ENCODE measurements around the gene ACY1. TPM values are rescaled to one million over a fixed set of nuclear protein-coding genes. Genes with fewer than 3 reads are reported as not detected.

Gene ACY1
- polyA plus RNA-seq, 12 donors: 7.7 to 44.6 (median 13.0) TPM; not detected in 1

Other genes starting within 250 kb of the ACY1 start
- gene IQCF6, start 204.3 kb upstream of the ACY1 start, polyA plus RNA-seq (ENCODE audit: insufficient read length in 12 of 12): not detected
- not detected for gene IQCF2, start 121.9 kb upstream of the ACY1 start, polyA plus RNA-seq (ENCODE audit: insufficient read length in 12 of 12)
- not detected for gene IQCF5, start 107.9 kb upstream of the ACY1 start, polyA plus RNA-seq (ENCODE audit: insufficient read length in 12 of 12)
- under 1 TPM in 1 of 12 donors, not detected in 11; 0.25 TPM for gene IQCF1, start 80.2 kb upstream of the ACY1 start, polyA plus RNA-seq (ENCODE audit: insufficient read length in 12 of 12)
- gene RRP9, start 41.6 kb upstream of the ACY1 start, polyA plus RNA-seq (ENCODE audit: insufficient read length in 12 of 12): 10 to 100 TPM in 11 of 12 donors, not detected in 1; 11.2 to 15.6 (median 13.9) TPM
- gene PARP3, start 41.2 kb upstream of the ACY1 start, polyA plus RNA-seq (ENCODE audit: insufficient read length in 12 of 12): 10 to 100 TPM in 1 of 12 donors, 1 to 10 TPM in 10, not detected in 1; 3.2 to 10.7 (median 5.4) TPM
- 1 to 10 TPM in 1 of 12 donors, under 1 TPM in 9, not detected in 2; 0.22 to 1.0 (median 0.36) TPM for gene GPR62, start 28.2 kb upstream of the ACY1 start, polyA plus RNA-seq (ENCODE audit: insufficient read length in 12 of 12)
- gene PCBP4, start 16.1 kb upstream of the ACY1 start, polyA plus RNA-seq (ENCODE audit: insufficient read length in 12 of 12): 10 to 100 TPM in 11 of 12 donors, not detected in 1; 45.3 to 71.8 (median 56.8) TPM
- 10 to 100 TPM in 11 of 12 donors, not detected in 1; 14.3 to 56.0 (median 21.1) TPM for gene ABHD14B, start 9.5 kb upstream of the ACY1 start, polyA plus RNA-seq (ENCODE audit: insufficient read length in 12 of 12)
- gene ABHD14A, start 8.5 kb upstream of the ACY1 start, polyA plus RNA-seq (ENCODE audit: insufficient read length in 12 of 12): 10 to 100 TPM in 8 of 12 donors, 1 to 10 TPM in 3, not detected in 1; 8.4 to 22.2 (median 11.0) TPM
- gene RPL29, start 12.4 kb downstream of the ACY1 start, polyA plus RNA-seq (ENCODE audit: insufficient read length in 12 of 12): 1,000 to 10,000 TPM in 11 of 12 donors, 100 to 1,000 TPM in 1; 967 to 3,003 (median 2,577) TPM
- gene DUSP7, start 73.0 kb downstream of the ACY1 start, polyA plus RNA-seq (ENCODE audit: insufficient read length in 12 of 12): 10 to 100 TPM in 11 of 12 donors, not detected in 1; 16.4 to 25.8 (median 20.9) TPM
- gene POC1A, start 170.9 kb downstream of the ACY1 start, polyA plus RNA-seq (ENCODE audit: insufficient read length in 12 of 12): 1 to 10 TPM in 10 of 12 donors, not detected in 2; 3.1 to 6.9 (median 4.5) TPM
- gene ALAS1, start 214.6 kb downstream of the ACY1 start, polyA plus RNA-seq (ENCODE audit: insufficient read length in 12 of 12): 10 to 100 TPM in 11 of 12 donors, not detected in 1; 26.5 to 55.3 (median 29.5) TPM
- gene TLR9, start 242.1 kb downstream of the ACY1 start, polyA plus RNA-seq (ENCODE audit: insufficient read length in 12 of 12): under 1 TPM in 10 of 12 donors, not detected in 2; 0.08 to 0.30 (median 0.14) TPM